HG02763 (cell line): Measurements from ENCODE around the gene PDE6G.

Source experiments
- ATAC-seq: cut with Tn5 transposase; IDR thresholded peaks from one replicate; pipeline ENCODE4 v1.9.1; 2021; ENCODE audit warnings: mild to moderate bottlenecking, moderate library complexity; ENCODE audit not compliant: unreplicated experiment

The PDE6G gene

GRCh38 chr17:81664051-81664470, 7.7 kb upstream of the PDE6G start:
- no peak for ATAC-seq

GRCh38 chr17:81662002-81662401, 5.7 kb upstream of the PDE6G start:
- no peak for ATAC-seq

- ATAC-seq = no peak
Measured at GRCh38 chr17:81660441-81660840, 4.1 kb upstream of the PDE6G start.

GRCh38 chr17:81659038-81659437, 2.7 kb upstream of the PDE6G start:
- no peak for ATAC-seq

GRCh38 chr17:81656835-81657234, 493 bp upstream of the PDE6G start:
- ATAC-seq = no peak

- ATAC-seq = no peak
Measured at GRCh38 chr17:81655378-81656117, 794 bp downstream of the PDE6G start.

GRCh38 chr17:81652906-81653771, 3.2 kb downstream of the PDE6G start:
- no peak for ATAC-seq

- no peak for ATAC-seq
Measured at GRCh38 chr17:81651692-81652091, 4.7 kb downstream of the PDE6G start.

- ATAC-seq = no peak
Measured at GRCh38 chr17:81650951-81651350, 5.4 kb downstream of the PDE6G start.

GRCh38 chr17:81648707-81649085, 7.6 kb downstream of the PDE6G start:
- no peak for ATAC-seq

- no peak for ATAC-seq
Measured at GRCh38 chr17:81648013-81648706, 8.2 kb downstream of the PDE6G start.

GRCh38 chr17:81647640-81648012, 8.7 kb downstream of the PDE6G start:
- ATAC-seq = no peak

GRCh38 chr17:81646869-81647600, 9.3 kb downstream of the PDE6G start:
- no peak for ATAC-seq

GRCh38 chr17:81644976-81645952, 11.1 kb downstream of the PDE6G start:
- no peak for ATAC-seq

GRCh38 chr17:81644496-81644895, 11.8 kb downstream of the PDE6G start:
- ATAC-seq = no peak

- no peak for ATAC-seq
Measured at GRCh38 chr17:81641825-81642489, 14.4 kb downstream of the PDE6G start.

GRCh38 chr17:81640011-81640410, 16.3 kb downstream of the PDE6G start:
- ATAC-seq = no peak

- no peak for ATAC-seq
Measured at GRCh38 chr17:81638683-81639082, 17.7 kb downstream of the PDE6G start.
